Measurements from ENCODE around the gene PPP2R2B. TPM values are rescaled to one million over a fixed set of nuclear protein-coding genes. Genes with fewer than 3 reads are reported as not detected.

Gene PPP2R2B
- total and polyA plus RNA-seq, 2 donors (not counting 3 experiments of a cell fraction or from before 2014, with no cell fraction given), result not detected

GRCh38 chr5:146903789-146904188 lies 25.2 kb upstream of the PPP2R2B start:
- Histone ChIP-seq H3K9ac (replicated peaks; ENCODE audit: extremely low read depth, insufficient read depth, low read length) (no peak overlapping the region), H3K9me1 (replicated peaks; ENCODE audit: control insufficient read depth, extremely low read depth, insufficient read depth, low read length) (no peaks in the 10 kb centered on the region), H4K20me1 (replicated peaks; ENCODE audit: control insufficient read depth, extremely low read depth, insufficient read depth, low read length) (no peaks in the 10 kb centered on the region), H3K4me3 (replicated peaks in 1 of 3; ENCODE audit: insufficient read depth in 1 of 3, low read depth in 1 of 3, low read length in 3 of 3) (no peak overlapping the region), H3K79me2 (ENCODE audit: control insufficient read depth, insufficient read depth, low read length) (no peaks in the 10 kb centered on the region), H3K27me3 (ENCODE audit: control insufficient read depth in 2 of 2, insufficient read depth in 2 of 2, low read length in 2 of 2) (no peaks in the 10 kb centered on the region), H3K4me1 (ENCODE audit: control insufficient read depth, extremely low read depth, insufficient read depth, low read length) (no peaks in the 10 kb centered on the region), H3K27ac (ENCODE audit: insufficient read depth, low read depth, low read length) (no peak overlapping the region), H3K9me3 (replicated peaks; ENCODE audit: control insufficient read depth, insufficient read depth, low read length) (no peaks in the 10 kb centered on the region), H2AFZ (ENCODE audit: low read depth, low read length) (no peak overlapping the region), H3K36me3 (ENCODE audit: control insufficient read depth in 2 of 2, extremely low read depth in 1 of 2, insufficient read depth in 2 of 2, low read length in 2 of 2) (no peaks in the 10 kb centered on the region), H3K4me2 (ENCODE audit: insufficient read depth, low read length) (no peak overlapping the region)
- ChIA-PET CTCF (no interaction called here), POLR2A (no interaction called here)
- dilution Hi-C loops (cut with MboI; ENCODE audit: extremely low pct_ligation_motif_present, low sequenced_read_pairs), result no loop called here
- FAIRE-seq, result no peak
- intact Hi-C loops (cut with micrococcal nuclease), result no loop called here
- BruUV-seq (replicated peaks), result no TSS peak
- DNase-seq (ENCODE audit: low read depth, low spot score), result no peak
- no peak for TF ChIP-seq EZH2 (IDR thresholded peaks at IDR 0.05; ENCODE audit: borderline replicate concordance, low read depth, low read length, severe bottlenecking)
- TF ChIP-seq CTCF (IDR thresholded peaks at IDR 0.05; ENCODE audit: extremely low read depth in 1 of 2, insufficient read depth in 1 of 2, low read depth in 1 of 2, low read length in 2 of 2), result no peak
- no peak for TF ChIP-seq POLR2AphosphoS5 (IDR thresholded peaks at IDR 0.05; ENCODE audit: insufficient read depth, low read depth, low read length)
- no peak for TF ChIP-seq POLR2A (IDR thresholded peaks at IDR 0.05; ENCODE audit: low read depth, low read length)
- no peak for TF ChIP-seq GATA2 (IDR thresholded peaks at IDR 0.05; ENCODE audit: insufficient read depth, insufficient read length, low read depth, low read length)
- no peak for TF ChIP-seq MYC (IDR thresholded peaks at IDR 0.05; ENCODE audit: low read depth, low read length)
- no peak for TF ChIP-seq JUN (IDR thresholded peaks at IDR 0.05; ENCODE audit: borderline replicate concordance, insufficient read depth, insufficient read length, low read depth)
- TF ChIP-seq FOS (IDR thresholded peaks at IDR 0.05; ENCODE audit: borderline replicate concordance, insufficient read depth, low read length), result no peak
- TF ChIP-seq MAX (IDR thresholded peaks at IDR 0.05; ENCODE audit: insufficient read depth, insufficient read length), result no peak
